Loucy (cell line): Measurements from ENCODE around the gene NKX2-3.

Source experiments
- H2AFZ ChIP-seq: fragments of 200-600 bp; sonication (generic); 2 replicates; pipeline ENCODE4 v1.6.0; 2016; ENCODE audit warnings: antibody characterized with exemption, mild to moderate bottlenecking, low read length, moderate library complexity
- H3F3A ChIP-seq: fragments of 200-600 bp; 2 replicates; pipeline ENCODE4 v1.6.0; 2016; ENCODE audit warnings: antibody characterized with exemption, low read depth, mild to moderate bottlenecking
- H3K27me3 ChIP-seq: fragments of 200-600 bp; sonication (generic); 2 replicates; pipeline ENCODE4 v1.6.1; 2014; ENCODE audit warnings: low read length, mild to moderate bottlenecking; ENCODE audit not compliant: insufficient read depth, poor library complexity, severe bottlenecking
- H3K36me3 ChIP-seq: fragments of 200-600 bp; sonication (generic); 2 replicates; pipeline ENCODE4 v1.6.1; 2016; ENCODE audit warnings: low read length; ENCODE audit not compliant: insufficient read depth
- H3K4me1 ChIP-seq: fragments of 200-600 bp; sonication (generic); 2 replicates; pipeline ENCODE4 v1.5.1; 2014; ENCODE audit warnings: low read length, mild to moderate bottlenecking; ENCODE audit not compliant: insufficient read depth, poor library complexity, severe bottlenecking
- H3K4me2 ChIP-seq: fragments of 200-600 bp; sonication (generic); 2 replicates; pipeline ENCODE4 v1.6.0; 2014; ENCODE audit warnings: antibody characterized with exemption, low read length, low read depth, mild to moderate bottlenecking; ENCODE audit not compliant: poor library complexity, severe bottlenecking
- H3K4me3 ChIP-seq: fragments of 200-600 bp; sonication (generic); 2 replicates; pipeline ENCODE4 v1.5.1; 2014; ENCODE audit warnings: low read length, mild to moderate bottlenecking, mixed read lengths; ENCODE audit not compliant: poor library complexity, severe bottlenecking
- H3K79me2 ChIP-seq: fragments of 200-600 bp; sonication (generic); 2 replicates; pipeline ENCODE4 v1.6.1; 2014; ENCODE audit warnings: low read length; ENCODE audit not compliant: insufficient read depth
- H3K9ac ChIP-seq: fragments of 200-600 bp; sonication (generic); 2 replicates; pipeline ENCODE4 v1.6.0; 2014; ENCODE audit warnings: mild to moderate bottlenecking, low read depth, low read length, moderate library complexity; ENCODE audit not compliant: poor library complexity, severe bottlenecking
- H3K9me2 ChIP-seq: fragments of 200-600 bp; sonication (generic); replicated peaks from 2 replicates; pipeline ENCODE4 v1.6.1; 2016; ENCODE audit warnings: low read depth, low read length, mixed read lengths
- H3K9me3 ChIP-seq: fragments of 200-600 bp; sonication (generic); 2 replicates; pipeline ENCODE4 v1.6.1; 2014; ENCODE audit warnings: mild to moderate bottlenecking, antibody characterized with exemption, low read length, low read depth; ENCODE audit not compliant: insufficient read depth
- H4K20me1 ChIP-seq: fragments of 200-600 bp; sonication (generic); 2 replicates; pipeline ENCODE4 v1.6.0; 2014; ENCODE audit warnings: antibody characterized with exemption, low read length, mild to moderate bottlenecking; ENCODE audit not compliant: insufficient read depth, poor library complexity, severe bottlenecking
- CTCF ChIP-seq: fragments of 200-600 bp; sonication (generic); conservative IDR thresholded peaks from 2 replicates; pipeline ENCODE4 v1.5.1; 2014; ENCODE audit warnings: mild to moderate bottlenecking, antibody characterized with exemption, low read length
- EZH2phosphoT487 ChIP-seq: fragments of 200-600 bp; IDR thresholded peaks from 2 replicates; pipeline ENCODE4 v1.6.1; 2018; ENCODE audit warnings: antibody characterized with exemption, mild to moderate bottlenecking, moderate library complexity, borderline replicate concordance

Gene NKX2-3

GRCh38 chr10:99525897-99526296, 6.8 kb upstream of the NKX2-3 start:
- H3K79me2 ChIP-seq, result no peaks in the 10 kb centered on the region
- no peak overlapping the region for H3K9ac ChIP-seq
- no peaks in the 10 kb centered on the region for H3K9me3 ChIP-seq
- no peak overlapping the region for H3K4me2 ChIP-seq
- no peaks in the 10 kb centered on the region for H3K27me3 ChIP-seq
- no peak for TF ChIP-seq EZH2phosphoT487
- TF ChIP-seq CTCF, result no peak
- no peaks in the 10 kb centered on the region for H3K36me3 ChIP-seq
- no peak overlapping the region for H2AFZ ChIP-seq
- no peaks in the 10 kb centered on the region for H4K20me1 ChIP-seq
- H3K9me2 ChIP-seq, result no peaks in the 10 kb centered on the region
- H3F3A ChIP-seq, result no peaks in the 10 kb centered on the region
- H3K4me3 ChIP-seq, result no peak overlapping the region
- no peaks in the 10 kb centered on the region for H3K4me1 ChIP-seq

GRCh38 chr10:99526861-99527504, 5.8 kb upstream of the NKX2-3 start:
- Histone ChIP-seq H3K4me2 (no peak overlapping the region), H3K79me2 (no peaks in the 10 kb centered on the region), H3K9me3 (no peaks in the 10 kb centered on the region), H3K27me3 (no peaks in the 10 kb centered on the region), H2AFZ (no peak overlapping the region), H3K36me3 (no peaks in the 10 kb centered on the region), H3F3A (no peaks in the 10 kb centered on the region), H3K9me2 (no peaks in the 10 kb centered on the region), H3K4me3 (no peak overlapping the region), H3K4me1 (no peaks in the 10 kb centered on the region), H4K20me1 (no peaks in the 10 kb centered on the region), H3K9ac (no peak overlapping the region)
- no peak for TF ChIP-seq CTCF
- no peak for TF ChIP-seq EZH2phosphoT487

GRCh38 chr10:99527526-99528493, 4.9 kb upstream of the NKX2-3 start:
- H3K4me2 ChIP-seq, result no peak overlapping the region
- H3K36me3 ChIP-seq, result no peaks in the 10 kb centered on the region
- TF ChIP-seq EZH2phosphoT487 (no peak), CTCF (no peak)
- no peaks in the 10 kb centered on the region for H3K4me1 ChIP-seq
- H3K9ac ChIP-seq, result no peak overlapping the region
- no peaks in the 10 kb centered on the region for H3K9me3 ChIP-seq
- H3K27me3 ChIP-seq, result no peaks in the 10 kb centered on the region
- no peak overlapping the region for H3K4me3 ChIP-seq
- no peaks in the 10 kb centered on the region for H3K9me2 ChIP-seq
- H3K79me2 ChIP-seq, result no peaks in the 10 kb centered on the region
- no peak overlapping the region for H2AFZ ChIP-seq
- H3F3A ChIP-seq, result no peaks in the 10 kb centered on the region
- no peaks in the 10 kb centered on the region for H4K20me1 ChIP-seq
